22Rv1 (cell line): Measurements from ENCODE around the gene KRT81.

Experiments
- ZFX ChIP-seq: fragments of 450-650 bp; IDR thresholded peaks from 2 replicates; pipeline ENCODE4 v1.6.1; 2017; ENCODE audit warnings: antibody characterized with exemption, borderline replicate concordance
- TF ChIP-seq, protein P1 (sequence below): fragments of 450-650 bp; IDR thresholded peaks from 2 replicates; pipeline ENCODE4 v1.5.1; 2017; ENCODE audit warnings: mild to moderate bottlenecking

DNA sequence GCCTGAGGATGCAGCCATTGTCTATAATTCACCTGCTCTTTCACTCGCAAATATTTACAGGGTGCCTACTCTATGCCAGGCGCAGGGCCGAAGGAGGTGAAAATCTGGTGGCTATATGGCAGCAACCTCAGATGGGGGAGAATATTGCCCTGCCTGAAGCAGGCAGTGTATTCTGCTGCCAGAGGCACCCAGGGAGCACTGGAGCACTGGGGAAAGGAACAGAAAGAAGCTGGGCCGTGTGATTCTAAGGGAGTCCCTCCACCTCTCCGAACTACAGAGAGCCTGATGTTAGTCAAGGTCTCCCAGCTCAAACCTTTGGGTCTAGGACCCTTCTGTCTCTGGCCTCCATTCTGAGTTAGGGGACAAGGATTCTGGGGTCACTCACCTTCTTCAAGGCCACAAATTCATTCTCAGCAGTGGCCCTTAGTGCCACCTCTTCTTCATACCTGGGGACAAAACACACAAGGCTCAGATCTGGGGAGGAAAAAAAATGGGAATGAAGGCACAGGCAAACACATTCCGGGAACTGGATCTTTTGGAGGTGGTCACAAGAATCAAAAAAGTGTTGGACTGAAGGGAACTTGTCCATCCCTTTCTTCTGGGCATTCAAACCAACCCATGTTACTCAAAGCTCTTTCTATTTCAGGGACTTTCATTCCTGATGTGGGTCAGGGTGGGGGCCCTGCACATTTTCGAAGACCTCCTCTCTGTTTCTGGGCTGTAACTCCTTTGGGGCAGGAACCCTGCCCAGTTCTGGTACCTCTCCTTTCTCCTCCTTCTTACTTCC is 36.2 kb downstream of the KRT81 start:
- TF ChIP-seq, protein P1, sequence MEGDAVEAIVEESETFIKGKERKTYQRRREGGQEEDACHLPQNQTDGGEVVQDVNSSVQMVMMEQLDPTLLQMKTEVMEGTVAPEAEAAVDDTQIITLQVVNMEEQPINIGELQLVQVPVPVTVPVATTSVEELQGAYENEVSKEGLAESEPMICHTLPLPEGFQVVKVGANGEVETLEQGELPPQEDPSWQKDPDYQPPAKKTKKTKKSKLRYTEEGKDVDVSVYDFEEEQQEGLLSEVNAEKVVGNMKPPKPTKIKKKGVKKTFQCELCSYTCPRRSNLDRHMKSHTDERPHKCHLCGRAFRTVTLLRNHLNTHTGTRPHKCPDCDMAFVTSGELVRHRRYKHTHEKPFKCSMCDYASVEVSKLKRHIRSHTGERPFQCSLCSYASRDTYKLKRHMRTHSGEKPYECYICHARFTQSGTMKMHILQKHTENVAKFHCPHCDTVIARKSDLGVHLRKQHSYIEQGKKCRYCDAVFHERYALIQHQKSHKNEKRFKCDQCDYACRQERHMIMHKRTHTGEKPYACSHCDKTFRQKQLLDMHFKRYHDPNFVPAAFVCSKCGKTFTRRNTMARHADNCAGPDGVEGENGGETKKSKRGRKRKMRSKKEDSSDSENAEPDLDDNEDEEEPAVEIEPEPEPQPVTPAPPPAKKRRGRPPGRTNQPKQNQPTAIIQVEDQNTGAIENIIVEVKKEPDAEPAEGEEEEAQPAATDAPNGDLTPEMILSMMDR, result no peak
- no peak for TF ChIP-seq ZFX
